Neural cell (in vitro differentiated cells): ENCODE results near the gene ALK. TPM values are rescaled to one million over a fixed set of nuclear protein-coding genes. Genes with fewer than 3 reads are reported as not detected.

Experiments used
- H2AFZ ChIP-seq: fragments of 200-600, 300-800 bp; sonication (generic), shearing (Covaris generic); 2 replicates; pipeline ENCODE4 v1.6.0; 2014; ENCODE audit warnings: low read depth, mild to moderate bottlenecking, antibody characterized with exemption, low read length, moderate library complexity
- H3F3A ChIP-seq: fragments of 200-600 bp; shearing (Covaris generic); 2 replicates; pipeline ENCODE4 v1.6.1; 2016; ENCODE audit warnings: mild to moderate bottlenecking, moderate library complexity, mixed read lengths, antibody characterized with exemption, low read length; ENCODE audit not compliant: insufficient read depth, poor library complexity, severe bottlenecking
- H3K27ac ChIP-seq: fragments of 200-600, 300-800 bp; sonication (generic), shearing (Covaris generic); 2 replicates; pipeline ENCODE4 v1.5.1; 2014; ENCODE audit warnings: mild to moderate bottlenecking, low read length, moderate library complexity
- H3K27me3 ChIP-seq: fragments of 300-800, 200-600 bp; sonication (generic), shearing (Covaris generic); 2 replicates; pipeline ENCODE4 v1.6.0; 2014; ENCODE audit warnings: mild to moderate bottlenecking, low read depth, low read length, moderate library complexity; ENCODE audit not compliant: insufficient read depth
- H3K36me3 ChIP-seq: fragments of 300-800, 200-600 bp; sonication (generic), shearing (Covaris generic); 2 replicates; pipeline ENCODE4 v1.5.1; 2014; ENCODE audit warnings: mild to moderate bottlenecking, antibody characterized with exemption, low read length, moderate library complexity; ENCODE audit not compliant: insufficient read depth
- H3K4me2 ChIP-seq: fragments of 300-800, 200-600 bp; sonication (generic), shearing (Covaris generic); 2 replicates; pipeline ENCODE4 v1.6.0; 2014; ENCODE audit warnings: mild to moderate bottlenecking, low read length
- H3K4me3 ChIP-seq: fragments of 300-800, 200-600 bp; sonication (generic), shearing (Covaris generic); 2 replicates; pipeline ENCODE4 v1.5.1; 2014; ENCODE audit warnings: mild to moderate bottlenecking, low read length, moderate library complexity
- H3K79me2 ChIP-seq: fragments of 200-600 bp; shearing (Covaris generic); replicated peaks from 2 replicates; pipeline ENCODE4 v1.6.0; 2014; ENCODE audit warnings: mild to moderate bottlenecking, low read length, moderate library complexity; ENCODE audit not compliant: insufficient read depth
- H3K9ac ChIP-seq: fragments of 300-800, 200-600 bp; sonication (generic), shearing (Covaris generic); 2 replicates; pipeline ENCODE4 v1.6.1; 2016; ENCODE audit warnings: mild to moderate bottlenecking, low read length, mixed read lengths
- H3K9me2 ChIP-seq: fragments of 200-600 bp; shearing (Covaris generic); 2 replicates; pipeline ENCODE4 v1.6.1; 2016; ENCODE audit warnings: mild to moderate bottlenecking, low read length, mixed read lengths; ENCODE audit not compliant: insufficient read depth
- H3K9me3 ChIP-seq: fragments of 200-600, 300-800 bp; sonication (generic), shearing (Covaris generic); 2 replicates; pipeline ENCODE4 v1.6.1; 2016; ENCODE audit warnings: mild to moderate bottlenecking, mixed run types, low read length, moderate library complexity, mixed read lengths
- H4K20me1 ChIP-seq: fragments of 200-600 bp; shearing (Covaris generic); 2 replicates; pipeline ENCODE4 v1.6.1; 2016; ENCODE audit warnings: mild to moderate bottlenecking, mixed run types; ENCODE audit not compliant: insufficient read depth
- CTCF ChIP-seq: fragments of 450-650 bp; IDR thresholded peaks from 2 replicates; pipeline ENCODE4 v1.5.1; 2014; ENCODE audit warnings: antibody characterized with exemption, mild to moderate bottlenecking, moderate library complexity; ENCODE audit not compliant: poor library complexity, severe bottlenecking
- EP300 ChIP-seq: fragments of 450-650 bp; conservative IDR thresholded peaks from 2 replicates; pipeline ENCODE4 v1.6.1; 2014; ENCODE audit warnings: antibody characterized with exemption, mild to moderate bottlenecking, moderate library complexity; ENCODE audit not compliant: poor library complexity, severe bottlenecking
- EZH2 ChIP-seq: fragments of 200-600, 300-800 bp; shearing (Covaris generic), sonication (generic); IDR thresholded peaks from 2 replicates; pipeline ENCODE4 v1.6.1; 2014; ENCODE audit warnings: antibody characterized with exemption, low read length, borderline replicate concordance, mild to moderate bottlenecking; ENCODE audit not compliant: insufficient read depth, poor library complexity, severe bottlenecking
- MXI1 ChIP-seq: fragments of 450-650 bp; conservative IDR thresholded peaks from 2 replicates; pipeline ENCODE4 v1.6.1; 2014; ENCODE audit warnings: antibody characterized with exemption, mild to moderate bottlenecking; ENCODE audit not compliant: poor library complexity, severe bottlenecking
- POLR2AphosphoS5 ChIP-seq: IDR thresholded peaks from 2 replicates; pipeline ENCODE4 v1.6.1; 2012
- RAD21 ChIP-seq: fragments of 450-650 bp; conservative IDR thresholded peaks from 2 replicates; pipeline ENCODE4 v1.6.1; 2014; ENCODE audit warnings: antibody characterized with exemption, mild to moderate bottlenecking, moderate library complexity
- REST ChIP-seq: IDR thresholded peaks from 2 replicates; pipeline ENCODE4 v1.6.1; 2012; ENCODE audit warnings: borderline replicate concordance
- SMC3 ChIP-seq: fragments of 450-650 bp; conservative IDR thresholded peaks from 2 replicates; pipeline ENCODE4 v1.6.1; 2014; ENCODE audit warnings: antibody characterized with exemption, mild to moderate bottlenecking, moderate library complexity; ENCODE audit not compliant: poor library complexity
- TAF1 ChIP-seq: IDR thresholded peaks from 2 replicates; pipeline ENCODE4 v1.6.1; 2012; ENCODE audit warnings: low read depth
- polyA plus RNA-seq: library from polyadenylated mRNA; depleted of rRNA; stranded (reverse); fragments of >200 nt; gene quantifications from 2 replicates; pipeline ENCODE4 v1.2.3, GENCODE V29; 2014

ALK gene
- polyA plus RNA-seq, 1 donor from 2014 or later = 7.1 TPM

- Histone ChIP-seq H4K20me1 (no peaks in the 10 kb centered on the region), H3K79me2 (no peaks in the 10 kb centered on the region), H3K27ac (no peak overlapping the region), H2AFZ (no peak overlapping the region), H3K36me3 (no peaks in the 10 kb centered on the region), H3K9me2 (no peaks in the 10 kb centered on the region), H3F3A (no peaks in the 10 kb centered on the region), H3K27me3 (no peaks in the 10 kb centered on the region), H3K4me2 (no peak overlapping the region), H3K9ac (no peak overlapping the region), H3K9me3 (no peaks in the 10 kb centered on the region), H3K4me3 (no peak overlapping the region)
- TF ChIP-seq CTCF (no peak), EZH2 (no peak), RAD21 (no peak), EP300 (no peak), SMC3 (no peak), REST (no peak), POLR2AphosphoS5 (no peak), TAF1 (no peak), MXI1 (no peak)
Observed at GRCh38 chr2:29528371-29528770, 393.0 kb downstream of the ALK start.

GRCh38 chr2:29527947-29528346 is 393.4 kb downstream of the ALK start:
- no peaks in the 10 kb centered on the region for H3K9me3 ChIP-seq
- H3K9ac ChIP-seq = no peak overlapping the region
- H2AFZ ChIP-seq = no peak overlapping the region

More at GRCh38 chr2:29527947-29528346, 393.4 kb downstream of the ALK start:
- Histone ChIP-seq H3K79me2 (no peaks in the 10 kb centered on the region), H3K27ac (no peak overlapping the region), H3K4me3 (no peak overlapping the region), H4K20me1 (no peaks in the 10 kb centered on the region), H3K27me3 (no peaks in the 10 kb centered on the region), H3K9me2 (no peaks in the 10 kb centered on the region), H3K36me3 (no peaks in the 10 kb centered on the region), H3K4me2 (no peak overlapping the region), H3F3A (no peaks in the 10 kb centered on the region)
- no peak for TF ChIP-seq TAF1
- no peak for TF ChIP-seq EZH2
